Nephron progenitor cell (in vitro differentiated cells): ENCODE results near the gene SUMO2.
A peak's percentile ranks its signal among the peaks of the same experiment; 100 is the strongest.

Experiments used
- DNase-seq: peaks from one replicate; pipeline ENCODE4 v3.0.0; 2021
- H3K27ac Mint-ChIP-seq: 2 replicates; pipeline ENCODE4 v1.8.0; 2021; ENCODE audit warnings: mild to moderate bottlenecking, moderate library complexity, mixed read lengths
- H3K27me3 Mint-ChIP-seq: 2 replicates; pipeline ENCODE4 v1.8.0; 2021; ENCODE audit warnings: mild to moderate bottlenecking, low read depth, mixed read lengths; ENCODE audit not compliant: poor library complexity
- H3K36me3 Mint-ChIP-seq: 2 replicates; pipeline ENCODE4 v1.8.0; 2021; ENCODE audit warnings: low read depth, mixed read lengths
- H3K4me1 Mint-ChIP-seq: 2 replicates; pipeline ENCODE4 v1.8.0; 2021; ENCODE audit warnings: mixed read lengths
- H3K4me3 Mint-ChIP-seq: 2 replicates; pipeline ENCODE4 v1.8.0; 2021; ENCODE audit warnings: mild to moderate bottlenecking, moderate library complexity, mixed read lengths
- H3K9me3 Mint-ChIP-seq: 2 replicates; pipeline ENCODE4 v1.8.0; 2021; ENCODE audit warnings: mild to moderate bottlenecking, moderate library complexity, mixed read lengths
- TF ChIP-seq, protein P1 (sequence below): fragments of 200-600 bp; sonication (generic); IDR thresholded peaks from 2 replicates; pipeline ENCODE4 v1.5.0; 2021; ENCODE audit warnings: antibody characterized with exemption

Gene SUMO2

DNA sequence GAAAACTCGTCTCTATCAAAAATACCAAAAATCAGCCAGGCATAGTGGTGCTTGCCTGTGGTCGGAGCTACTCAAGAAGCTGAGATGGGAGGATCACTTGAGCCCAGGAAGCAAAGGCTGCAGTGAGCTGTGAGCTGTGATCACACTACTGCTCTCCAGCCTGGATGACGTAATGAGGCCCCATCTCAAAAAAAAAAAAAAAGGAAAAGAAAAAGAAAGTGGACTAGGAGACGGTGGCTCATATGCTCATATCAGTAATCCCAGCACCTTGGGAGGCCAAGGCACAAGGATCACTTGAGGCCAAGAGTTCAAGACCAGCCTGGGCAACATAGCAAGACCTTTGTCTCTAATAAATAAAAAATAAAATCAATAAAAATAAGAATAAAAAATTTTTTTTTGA, 8.8 kb upstream of the SUMO2 start:
- Mint-ChIP-seq H3K27ac (peak overlapping the region; percentile 82), H3K9me3 (no peaks in the 10 kb centered on the region), H3K4me3 (no peak overlapping the region), H3K27me3 (peaks cover 18% of the 10 kb centered on the region), H3K36me3 (no peaks in the 10 kb centered on the region), H3K4me1 (no peaks in the 10 kb centered on the region)
- TF ChIP-seq, protein P1, sequence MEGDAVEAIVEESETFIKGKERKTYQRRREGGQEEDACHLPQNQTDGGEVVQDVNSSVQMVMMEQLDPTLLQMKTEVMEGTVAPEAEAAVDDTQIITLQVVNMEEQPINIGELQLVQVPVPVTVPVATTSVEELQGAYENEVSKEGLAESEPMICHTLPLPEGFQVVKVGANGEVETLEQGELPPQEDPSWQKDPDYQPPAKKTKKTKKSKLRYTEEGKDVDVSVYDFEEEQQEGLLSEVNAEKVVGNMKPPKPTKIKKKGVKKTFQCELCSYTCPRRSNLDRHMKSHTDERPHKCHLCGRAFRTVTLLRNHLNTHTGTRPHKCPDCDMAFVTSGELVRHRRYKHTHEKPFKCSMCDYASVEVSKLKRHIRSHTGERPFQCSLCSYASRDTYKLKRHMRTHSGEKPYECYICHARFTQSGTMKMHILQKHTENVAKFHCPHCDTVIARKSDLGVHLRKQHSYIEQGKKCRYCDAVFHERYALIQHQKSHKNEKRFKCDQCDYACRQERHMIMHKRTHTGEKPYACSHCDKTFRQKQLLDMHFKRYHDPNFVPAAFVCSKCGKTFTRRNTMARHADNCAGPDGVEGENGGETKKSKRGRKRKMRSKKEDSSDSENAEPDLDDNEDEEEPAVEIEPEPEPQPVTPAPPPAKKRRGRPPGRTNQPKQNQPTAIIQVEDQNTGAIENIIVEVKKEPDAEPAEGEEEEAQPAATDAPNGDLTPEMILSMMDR: no peak
- DNase-seq: no peak

DNA sequence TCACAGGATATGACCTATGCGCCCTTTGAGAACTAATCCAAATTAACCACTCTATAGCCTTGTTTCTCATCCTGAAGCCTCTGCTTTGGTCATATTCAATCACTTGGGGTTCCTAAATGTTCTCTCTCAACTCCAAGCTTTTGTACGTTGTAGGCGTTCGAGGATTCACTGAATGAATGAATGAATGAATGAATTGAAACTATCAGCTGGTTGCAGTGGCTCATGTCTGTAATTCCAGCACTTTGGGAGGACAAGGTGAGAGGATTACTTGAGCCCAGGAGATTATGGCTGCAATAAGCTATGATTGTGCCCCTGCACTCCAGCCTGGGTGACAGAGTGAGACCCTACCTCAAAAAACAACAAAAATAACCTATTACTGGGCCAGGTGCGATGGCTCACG, 5.9 kb upstream of the SUMO2 start:
- no peak overlapping the region for H3K4me3 Mint-ChIP-seq
- H3K36me3 Mint-ChIP-seq: no peaks in the 10 kb centered on the region
- no peak for DNase-seq
- H3K9me3 Mint-ChIP-seq: peaks cover 6% of the 10 kb centered on the region
- H3K27me3 Mint-ChIP-seq: peaks cover 15% of the 10 kb centered on the region
- TF ChIP-seq, protein P1: no peak
- H3K4me1 Mint-ChIP-seq: peaks cover 12% of the 10 kb centered on the region
- H3K27ac Mint-ChIP-seq: no peak overlapping the region

DNA sequence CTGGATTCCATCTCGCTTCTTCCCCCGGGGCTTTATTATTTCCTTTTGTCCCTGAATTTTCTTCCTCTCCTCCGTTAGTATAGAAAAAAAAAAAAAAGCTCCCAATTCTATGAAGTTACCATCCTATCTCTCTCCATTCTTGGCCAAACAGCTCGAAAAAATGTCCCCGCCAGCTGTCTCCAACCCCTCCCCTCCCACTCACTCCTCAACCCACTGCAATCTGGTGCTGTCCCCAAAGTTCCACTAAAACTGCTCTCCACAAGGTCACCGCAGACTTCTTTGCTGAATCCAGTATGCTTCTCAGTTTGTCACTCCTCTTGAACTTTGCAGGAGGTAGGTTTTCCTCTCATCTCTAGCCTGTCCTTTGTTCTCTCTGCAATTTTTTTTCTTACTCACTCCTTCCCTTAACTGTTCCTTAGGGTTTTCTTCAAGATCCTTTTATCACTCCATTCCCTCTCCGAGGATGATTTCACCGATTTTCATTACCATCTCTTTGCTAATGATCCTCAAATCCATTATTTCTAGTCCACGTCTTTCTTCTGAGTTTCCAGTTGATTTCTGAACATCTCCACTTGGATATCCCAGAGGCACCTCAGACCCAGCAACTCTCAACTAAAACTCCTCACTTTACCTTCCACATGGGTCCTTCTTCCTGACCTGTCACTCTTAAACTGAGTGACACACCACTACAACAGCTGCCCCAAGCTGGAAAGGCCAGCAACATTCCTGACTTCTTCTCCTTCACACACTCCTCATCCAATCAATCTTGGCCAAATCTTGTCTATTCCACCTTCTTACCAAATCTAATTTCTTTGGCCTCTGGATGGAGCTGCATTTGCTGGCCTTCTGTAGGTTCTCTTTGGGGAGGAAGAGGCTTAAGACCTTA, 1.5 kb upstream of the SUMO2 start:
- peaks cover 40% of the 10 kb centered on the region for H3K4me1 Mint-ChIP-seq
- TF ChIP-seq, protein P1: no peak
- peaks cover 21% of the 10 kb centered on the region for H3K36me3 Mint-ChIP-seq
- no peak for DNase-seq
- peaks cover 9% of the 10 kb centered on the region for H3K9me3 Mint-ChIP-seq
- peak overlapping the region; percentile 21 for H3K4me3 Mint-ChIP-seq
- H3K27ac Mint-ChIP-seq: no peak overlapping the region
- peaks cover 3% of the 10 kb centered on the region for H3K27me3 Mint-ChIP-seq

DNA sequence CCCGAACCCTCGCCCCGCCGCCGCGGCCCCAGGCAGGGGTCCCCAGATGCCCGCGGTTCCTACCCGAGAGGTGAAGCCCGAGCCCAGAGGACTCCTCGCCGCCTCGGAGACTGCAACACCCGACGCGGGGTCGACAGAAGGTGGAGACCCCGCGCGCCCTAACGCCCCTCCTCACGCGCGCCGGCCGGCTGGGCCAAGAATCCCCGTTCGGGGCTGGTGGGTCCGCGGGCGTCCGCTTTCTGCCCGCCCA, 515 bp downstream of the SUMO2 start:
- peak overlapping the region; percentile 83 for H3K27ac Mint-ChIP-seq
- DNase-seq: no peak
- H3K4me1 Mint-ChIP-seq: peaks cover 40% of the 10 kb centered on the region
- TF ChIP-seq, protein P1: no peak
- peaks cover 2% of the 10 kb centered on the region for H3K27me3 Mint-ChIP-seq
- peaks cover 26% of the 10 kb centered on the region for H3K36me3 Mint-ChIP-seq
- H3K9me3 Mint-ChIP-seq: peaks cover 9% of the 10 kb centered on the region
- peak overlapping the region; percentile 94 for H3K4me3 Mint-ChIP-seq

DNA sequence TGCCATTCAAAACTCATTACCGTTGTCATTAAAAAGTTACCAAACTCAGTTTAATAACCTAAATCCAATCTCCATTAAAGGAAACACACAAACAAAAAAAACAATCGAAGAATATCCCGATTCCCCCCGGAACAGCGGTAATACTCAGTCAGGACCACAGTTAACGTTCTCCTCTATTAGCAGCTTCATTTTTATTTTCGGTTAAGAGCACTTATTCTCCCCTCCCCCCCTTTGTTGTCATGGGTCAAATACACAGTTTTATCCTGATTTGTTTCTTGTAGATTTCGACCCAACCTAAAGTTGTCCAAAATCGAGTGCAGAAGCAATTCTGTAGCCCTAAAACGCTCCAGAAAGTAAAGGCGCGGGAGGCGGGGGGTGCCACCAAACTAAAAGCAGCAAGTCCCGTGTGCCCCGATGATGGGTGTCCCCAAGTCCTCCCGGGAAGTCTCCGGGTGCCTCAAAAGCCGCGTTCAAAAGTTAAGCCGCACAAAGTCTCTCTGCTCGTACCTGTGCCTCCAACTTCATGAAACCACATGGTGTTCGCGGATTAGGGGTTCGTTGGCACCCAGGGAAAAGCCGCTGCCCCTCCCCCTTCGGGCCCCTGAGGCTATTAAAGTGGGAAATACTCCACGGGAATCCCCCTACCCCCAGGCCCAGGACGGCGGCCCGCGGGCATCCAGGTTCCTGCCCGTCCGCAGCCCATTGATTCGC, 996 bp downstream of the SUMO2 start:
- Mint-ChIP-seq H3K9me3 (peaks cover 9% of the 10 kb centered on the region), H3K4me1 (peaks cover 40% of the 10 kb centered on the region), H3K36me3 (peaks cover 28% of the 10 kb centered on the region), H3K27ac (peak overlapping the region; percentile 90), H3K4me3 (peak overlapping the region; percentile 94), H3K27me3 (peaks cover 2% of the 10 kb centered on the region)
- TF ChIP-seq, protein P1: no peak
- DNase-seq: no peak
